Activated CD4-positive, CD25-positive, alpha-beta regulatory T cell treated with anti-CD3 and anti-CD28 coated beads, Interleukin-2, amount 50 U/mL, for 24 hours (primary cell): Measurements from ENCODE around the gene SEMA4F.

Experiments used
- ATAC-seq, 2 donors: fragments of 150-1000 bp; cut with Tn5 transposase; one replicate each; pipeline ENCODE4 v1.10.0; 2021; ENCODE audit warnings: mild to moderate bottlenecking in 1 of 2, moderate library complexity in 1 of 2

SEMA4F gene

GRCh38 chr2:74670263-74670662 is 16.2 kb downstream of the SEMA4F start:
- ATAC-seq: no peak

- no peak for ATAC-seq
These were observed 17.4 kb downstream of the SEMA4F start for GRCh38 chr2:74671479-74671878.

- no peak for ATAC-seq
These were observed 19.9 kb downstream of the SEMA4F start for GRCh38 chr2:74673826-74674528.

GRCh38 chr2:74675090-74675489 is 21.0 kb downstream of the SEMA4F start:
- ATAC-seq: no peak

GRCh38 chr2:74676331-74676730 is 22.3 kb downstream of the SEMA4F start:
- no peak for ATAC-seq

- no peak for ATAC-seq
These were observed 25.6 kb downstream of the SEMA4F start for GRCh38 chr2:74679615-74680014.

- no peak for ATAC-seq
These were observed 28.5 kb downstream of the SEMA4F start for GRCh38 chr2:74682501-74682900.

- ATAC-seq: no peak
These were observed 31.4 kb downstream of the SEMA4F start for GRCh38 chr2:74685408-74685807.

- no peak for ATAC-seq
These were observed 34.8 kb downstream of the SEMA4F start for GRCh38 chr2:74688881-74689280.

- no peak for ATAC-seq
These were observed 35.6 kb downstream of the SEMA4F start for GRCh38 chr2:74689671-74690070.

- no peak for ATAC-seq
These were observed 36.5 kb downstream of the SEMA4F start for GRCh38 chr2:74690571-74690970.

GRCh38 chr2:74691929-74692328 is 37.9 kb downstream of the SEMA4F start:
- no peak for ATAC-seq

- no peak for ATAC-seq
These were observed 39.2 kb downstream of the SEMA4F start for GRCh38 chr2:74693213-74693612.

- ATAC-seq: no peak
These were observed 39.6 kb downstream of the SEMA4F start for GRCh38 chr2:74693668-74694067.

GRCh38 chr2:74694281-74694680 is 40.2 kb downstream of the SEMA4F start:
- no peak for ATAC-seq

GRCh38 chr2:74695663-74696062 is 41.6 kb downstream of the SEMA4F start:
- ATAC-seq: no peak

GRCh38 chr2:74696829-74697228 is 42.8 kb downstream of the SEMA4F start:
- no peak for ATAC-seq

GRCh38 chr2:74700643-74701372 is 46.8 kb downstream of the SEMA4F start:
- no peak for ATAC-seq

- ATAC-seq: no peak
These were observed 48.1 kb downstream of the SEMA4F start for GRCh38 chr2:74702001-74702715.

- no peak for ATAC-seq
These were observed 49.3 kb downstream of the SEMA4F start for GRCh38 chr2:74703373-74703772.

GRCh38 chr2:74704216-74704615 is 50.2 kb downstream of the SEMA4F start:
- no peak for ATAC-seq

- ATAC-seq: no peak
These were observed 52.7 kb downstream of the SEMA4F start for GRCh38 chr2:74706741-74707140.

GRCh38 chr2:74707837-74708236 is 53.8 kb downstream of the SEMA4F start:
- no peak for ATAC-seq

GRCh38 chr2:74708296-74708695 is 54.2 kb downstream of the SEMA4F start:
- no peak for ATAC-seq
